DND-41 (cell line): ENCODE results near the gene RPS14.

Experiments
- ATAC-seq: fragments of 200-7000 bp; cut with Tn5 transposase; 3 replicates; pipeline ENCODE4 v1.9.1; 2021; ENCODE audit warnings: low read depth; ENCODE audit not compliant: insufficient read depth
- DNase-seq: peaks from one replicate; pipeline ENCODE4 v3.0.0-alpha.2; 2020
- H2AFZ ChIP-seq: 2 replicates; pipeline ENCODE4 v1.6.0; 2012; ENCODE audit warnings: low read depth, low read length
- H3K27ac ChIP-seq: 2 replicates; pipeline ENCODE4 v1.5.1; 2012; ENCODE audit warnings: low read length, inconsistent platforms
- H3K27me3 ChIP-seq: fragments of 200-600 bp; sonication (generic); 2 replicates; pipeline ENCODE4 v1.6.0; 2012; ENCODE audit warnings: low read length, mild to moderate bottlenecking, inconsistent platforms; ENCODE audit not compliant: insufficient read depth, poor library complexity
- H3K36me3 ChIP-seq: 2 replicates; pipeline ENCODE4 v1.5.1; 2012; ENCODE audit warnings: low read length, inconsistent platforms; ENCODE audit not compliant: insufficient read depth
- H3K4me1 ChIP-seq: 2 replicates; pipeline ENCODE4 v1.5.1; 2012; ENCODE audit warnings: mild to moderate bottlenecking, low read length; ENCODE audit not compliant: insufficient read depth
- H3K4me2 ChIP-seq: 2 replicates; pipeline ENCODE4 v1.6.0; 2012; ENCODE audit warnings: mild to moderate bottlenecking, moderate library complexity, low read length, inconsistent platforms; ENCODE audit not compliant: insufficient read depth
- H3K4me3 ChIP-seq, 2 experiments: fragments of 200-600 bp in 1 of 2; shearing (Covaris generic) in 1 of 2; 2 replicates each; pipeline ENCODE4 v1.5.1; 2012 to 2016; ENCODE audit warnings: inconsistent platforms in 2 of 2, low read length in 2 of 2, mild to moderate bottlenecking in 2 of 2, low read depth in 1 of 2, moderate library complexity in 1 of 2
- H3K79me2 ChIP-seq: 2 replicates; pipeline ENCODE4 v1.6.0; 2012; ENCODE audit warnings: low read length, inconsistent platforms; ENCODE audit not compliant: insufficient read depth
- H3K9ac ChIP-seq: 2 replicates; pipeline ENCODE4 v1.6.0; 2012; ENCODE audit warnings: low read depth, mild to moderate bottlenecking, inconsistent platforms, low read length, moderate library complexity
- H3K9me3 ChIP-seq: 2 replicates; pipeline ENCODE4 v1.5.1; 2012; ENCODE audit warnings: low read length, moderate library complexity, mild to moderate bottlenecking, inconsistent platforms; ENCODE audit not compliant: insufficient read depth, severe bottlenecking
- H4K20me1 ChIP-seq: 2 replicates; pipeline ENCODE4 v1.6.0; 2012; ENCODE audit warnings: low read length; ENCODE audit not compliant: insufficient read depth
- CTCF ChIP-seq: IDR thresholded peaks from 2 replicates; pipeline ENCODE4 v1.5.1; 2012; ENCODE audit warnings: borderline replicate concordance, low read length, moderate library complexity, mild to moderate bottlenecking; ENCODE audit not compliant: poor library complexity, severe bottlenecking; ENCODE audit errors: extremely low read depth
- EZH2 ChIP-seq: IDR thresholded peaks from 3 replicates; pipeline ENCODE4 v1.6.1; 2012; ENCODE audit warnings: borderline replicate concordance, low read depth, mild to moderate bottlenecking, moderate library complexity, low read length, inconsistent platforms; ENCODE audit not compliant: severe bottlenecking

The RPS14 gene

GRCh38 chr5:150441813-150442698 lies 7.5 kb downstream of the RPS14 start:
- Histone ChIP-seq H3K36me3 (peaks cover 44% of the 10 kb centered on the region), H3K27me3 (no peaks in the 10 kb centered on the region), H3K9ac (no peak overlapping the region), H3K27ac (no peak overlapping the region), H2AFZ (no peak overlapping the region), H3K9me3 (no peaks in the 10 kb centered on the region), H4K20me1 (peaks cover 45% of the 10 kb centered on the region), H3K4me2 (no peak overlapping the region), H3K4me1 (peaks cover 10% of the 10 kb centered on the region; the same call in 1 of the 2 replicates), H3K4me3 (no peak overlapping the region), H3K79me2 (peaks cover 14% of the 10 kb centered on the region)
- TF ChIP-seq CTCF (no peak), EZH2 (no peak)
- DNase-seq (no peak), ATAC-seq (peak; percentile 41; the same call in 2 of the 3 replicates)

GRCh38 chr5:150440948-150441812 lies 8.4 kb downstream of the RPS14 start:
- no peak overlapping the region for H3K4me2 ChIP-seq
- H2AFZ ChIP-seq, result no peak overlapping the region
- no peaks in the 10 kb centered on the region for H3K27me3 ChIP-seq
- no peaks in the 10 kb centered on the region for H3K9me3 ChIP-seq
- H3K79me2 ChIP-seq, result peaks cover 5% of the 10 kb centered on the region
- no peak overlapping the region for H3K4me3 ChIP-seq
- TF ChIP-seq CTCF (no peak), EZH2 (no peak)
- no peak for DNase-seq
- no peak overlapping the region for H3K9ac ChIP-seq
- H3K4me1 ChIP-seq, result peaks cover 6% of the 10 kb centered on the region
- H3K27ac ChIP-seq, result no peak overlapping the region
- H3K36me3 ChIP-seq, result peaks cover 36% of the 10 kb centered on the region
- H4K20me1 ChIP-seq, result peaks cover 37% of the 10 kb centered on the region
- ATAC-seq, result 0 out of 3 replicates have a peak, but pooled peaks have one; percentile 1

- ATAC-seq (no peak), DNase-seq (no peak)
- H3K4me3 ChIP-seq, result no peak overlapping the region
- H3K9me3 ChIP-seq, result no peaks in the 10 kb centered on the region
- H3K9ac ChIP-seq, result no peak overlapping the region
- no peak overlapping the region for H3K27ac ChIP-seq
- H3K36me3 ChIP-seq, result peaks cover 14% of the 10 kb centered on the region
- peaks cover 10% of the 10 kb centered on the region for H3K4me1 ChIP-seq
- H3K4me2 ChIP-seq, result no peak overlapping the region
- TF ChIP-seq EZH2 (no peak), CTCF (peak; percentile 60)
- no peaks in the 10 kb centered on the region for H3K79me2 ChIP-seq
- H4K20me1 ChIP-seq, result peaks cover 16% of the 10 kb centered on the region; the same call in 1 of the 2 replicates
- no peak overlapping the region for H2AFZ ChIP-seq
- H3K27me3 ChIP-seq, result no peaks in the 10 kb centered on the region
Observed at GRCh38 chr5:150438873-150439546, 10.5 kb downstream of the RPS14 start.
